ENCODE data around the gene ATP8A2.
"Not testable (repeated sequence)": the region's sequence is repeated elsewhere in the genome, so short reads cannot be mapped to it uniquely, and the experiment has no call there.

The ATP8A2 gene

DNA sequence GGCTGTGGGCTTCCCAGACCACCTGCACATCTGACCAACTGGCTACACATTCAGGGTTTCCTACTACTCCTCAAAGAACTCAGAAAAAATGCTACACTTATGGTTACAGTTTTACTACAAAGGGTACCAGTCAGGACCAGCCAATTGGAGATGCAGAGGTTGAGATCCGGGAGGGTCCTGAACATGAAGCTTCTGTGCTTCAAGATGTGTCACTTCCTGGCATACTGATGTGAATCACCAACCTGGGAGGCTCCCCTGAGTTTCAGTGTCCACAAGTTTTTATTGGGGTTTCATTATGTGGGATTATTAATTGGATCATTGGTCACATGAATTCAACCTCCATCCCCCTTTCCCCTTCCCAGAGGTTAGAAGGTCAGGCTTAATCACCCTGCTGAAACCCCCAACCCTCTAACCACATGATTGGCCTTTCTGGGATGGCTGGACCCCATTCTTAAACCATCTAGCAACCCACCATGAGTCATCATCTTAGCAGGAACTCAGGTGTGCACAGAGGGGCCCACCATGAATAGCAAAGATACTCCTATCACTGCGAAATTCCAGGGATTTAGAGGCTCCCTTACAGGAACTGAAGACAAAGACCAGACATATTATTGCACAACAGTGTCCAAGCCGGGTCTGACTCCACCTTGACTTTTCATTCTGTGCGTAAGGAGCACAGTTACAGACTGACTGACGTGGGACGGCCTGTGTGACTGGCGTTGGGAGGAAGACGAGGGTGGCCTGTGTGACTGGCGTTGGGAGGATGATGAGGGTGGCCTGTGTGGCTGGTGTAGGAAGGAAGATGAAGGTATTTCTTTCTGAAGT, 90.7 kb downstream of the ATP8A2 start:
- no peak for DNase-seq

DNA sequence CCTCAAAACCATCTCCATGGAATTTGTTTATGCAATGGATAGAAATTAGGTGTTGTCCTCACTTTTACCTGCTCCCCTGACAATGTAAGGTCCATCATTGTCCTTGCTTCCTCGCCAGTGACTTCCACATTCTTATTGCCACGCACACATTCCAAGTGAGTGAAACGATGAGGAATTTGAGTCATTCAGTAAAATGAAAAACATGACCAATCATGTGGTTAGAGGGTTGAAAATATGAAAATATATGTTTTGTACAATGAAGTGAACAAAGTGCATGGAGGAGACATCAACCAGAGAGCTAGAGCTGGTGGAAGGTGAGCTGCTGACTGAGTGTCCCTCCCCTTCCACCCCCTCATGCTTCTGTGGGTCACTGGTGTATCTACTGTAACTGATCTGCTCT, 91.7 kb downstream of the ATP8A2 start:
- no peak for DNase-seq

DNA sequence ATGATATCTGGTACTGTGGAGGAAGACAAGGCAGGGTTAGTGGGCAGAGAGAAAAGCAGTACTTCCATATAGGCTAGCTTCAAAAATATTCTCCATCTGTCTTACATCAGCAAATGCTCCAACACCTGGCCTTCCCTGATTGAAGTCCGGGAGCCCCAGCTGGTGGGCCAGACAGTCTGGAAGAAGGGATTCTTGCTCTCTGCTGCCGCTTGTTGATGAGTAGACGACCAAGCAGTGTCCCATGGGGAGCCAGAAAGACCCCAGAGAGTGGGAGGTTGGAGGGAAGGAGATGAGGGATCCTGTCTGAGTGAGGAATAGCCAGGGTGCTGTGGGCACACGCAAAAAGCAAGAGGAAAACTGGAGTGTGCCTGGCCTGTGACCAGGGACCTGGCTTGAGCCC, 95.1 kb downstream of the ATP8A2 start:
- DNase-seq: no peak

DNA sequence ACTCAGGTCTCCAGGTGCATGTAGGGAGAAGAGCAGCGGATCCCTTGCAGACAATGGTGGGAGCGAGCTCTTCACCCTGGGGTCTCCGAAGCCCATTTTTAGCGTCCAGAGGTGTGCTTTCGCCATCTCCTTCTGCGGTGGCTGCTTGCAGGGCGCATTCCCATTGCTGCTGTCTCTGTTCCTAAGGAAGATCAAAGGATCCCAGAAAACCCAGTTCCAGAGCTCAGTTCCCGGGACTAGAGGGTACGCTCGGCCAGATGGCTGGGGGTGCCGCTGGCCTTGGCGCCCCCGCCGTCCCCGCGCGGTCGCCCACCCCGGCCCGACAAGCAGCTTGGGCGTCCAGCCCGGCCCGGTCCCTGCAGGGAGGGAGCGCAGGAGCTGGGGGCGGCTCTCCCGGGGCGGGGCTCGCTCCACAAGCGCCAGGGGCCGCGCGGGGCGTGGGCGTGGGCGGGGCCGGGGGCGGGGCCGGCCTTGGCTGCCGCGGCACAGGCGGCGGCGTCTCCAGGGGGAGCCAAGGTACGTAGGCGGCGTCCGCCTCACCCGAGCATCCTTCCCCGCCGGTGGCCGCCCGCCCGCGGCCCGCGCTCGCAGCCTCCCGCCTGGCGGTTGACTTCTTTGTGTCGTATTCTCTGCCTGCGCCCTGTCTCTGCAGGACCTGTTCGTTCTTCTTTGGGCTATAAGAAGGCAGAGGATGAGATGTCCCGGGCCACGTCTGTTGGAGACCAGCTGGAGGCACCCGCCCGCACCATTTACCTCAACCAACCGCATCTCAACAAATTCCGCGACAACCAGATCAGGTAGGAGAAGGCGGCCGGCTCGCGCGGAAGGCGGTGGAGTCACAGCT, 96.8 kb downstream of the ATP8A2 start:
- DNase-seq: peak; percentile 63

DNA sequence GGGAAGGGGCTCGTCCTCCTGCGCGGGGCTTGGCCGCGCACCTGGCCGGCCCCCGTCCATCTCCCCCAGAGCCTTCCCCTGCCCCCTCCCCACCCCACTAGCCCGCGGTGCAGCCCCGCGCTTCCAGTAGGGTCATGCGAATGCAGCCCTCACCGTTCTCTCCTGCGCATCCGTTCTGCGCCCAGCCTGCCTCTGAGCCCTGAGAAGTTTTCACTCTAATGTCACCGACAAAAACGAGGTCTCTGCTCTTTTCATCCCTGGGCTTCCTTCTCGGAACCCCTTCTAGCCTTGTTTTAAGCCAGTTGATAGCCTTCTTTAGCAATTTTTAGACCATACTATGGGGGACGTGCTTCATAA, 97.4 kb downstream of the ATP8A2 start:
- DNase-seq: no peak

DNA sequence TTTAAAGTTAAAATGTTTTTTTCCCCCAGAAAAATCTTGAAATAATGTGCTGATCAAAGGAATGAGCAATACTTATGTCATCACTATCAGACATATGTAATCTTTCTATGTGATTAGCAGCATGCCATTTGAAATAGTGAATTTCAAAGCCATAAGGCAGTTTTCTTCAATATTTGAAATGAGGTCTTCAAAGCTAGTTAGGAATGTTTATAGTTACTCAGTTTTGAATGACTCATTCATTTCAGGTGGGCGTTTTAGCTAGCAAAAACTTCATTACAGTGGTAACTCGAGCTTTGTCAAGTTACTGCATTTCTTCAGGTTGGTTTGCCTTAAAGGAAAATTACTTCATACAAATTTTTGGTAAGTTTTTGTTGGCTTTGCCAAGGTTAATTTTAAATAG, 102.1 kb downstream of the ATP8A2 start:
- DNase-seq: no peak

DNA sequence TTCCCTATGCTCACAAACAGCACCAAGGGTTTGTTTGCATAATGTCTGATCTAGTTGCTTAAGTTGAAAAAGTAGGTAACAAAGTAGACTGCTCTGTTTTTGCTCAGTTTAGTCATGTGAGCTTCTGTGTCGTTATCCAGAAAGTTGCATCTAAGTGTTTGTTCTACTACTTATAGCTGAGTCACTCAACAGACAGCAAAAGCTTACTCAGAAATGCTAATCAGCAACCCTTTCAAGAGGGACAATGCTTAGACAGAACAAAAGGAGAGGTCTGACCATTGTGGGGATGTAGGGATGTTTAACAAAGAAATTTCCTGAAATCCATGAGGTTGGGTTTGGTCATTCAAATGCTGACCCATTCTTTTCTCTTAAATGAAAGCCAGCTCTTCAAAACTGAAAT, 106.4 kb downstream of the ATP8A2 start:
- DNase-seq: no peak

DNA sequence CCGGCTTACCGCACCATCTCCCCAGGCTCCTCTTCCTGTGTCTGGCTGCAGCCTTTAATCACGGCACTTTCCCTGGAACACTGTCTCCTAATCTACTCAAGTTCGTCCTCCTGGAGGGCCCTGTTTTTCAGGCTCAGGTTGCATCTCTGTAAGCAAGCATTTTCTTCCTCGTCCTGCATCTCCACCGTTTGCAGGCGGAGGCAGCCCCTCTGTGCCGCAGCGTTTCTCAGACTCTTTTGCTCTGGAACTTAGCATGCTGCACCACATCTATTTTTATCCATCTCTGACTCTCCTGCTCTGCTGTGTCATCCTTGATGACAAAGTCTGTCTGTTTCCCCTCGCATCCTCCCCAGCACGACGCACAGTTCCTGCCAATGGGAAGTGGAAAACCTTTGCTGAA, 117.5 kb downstream of the ATP8A2 start:
- no peak for DNase-seq

DNA sequence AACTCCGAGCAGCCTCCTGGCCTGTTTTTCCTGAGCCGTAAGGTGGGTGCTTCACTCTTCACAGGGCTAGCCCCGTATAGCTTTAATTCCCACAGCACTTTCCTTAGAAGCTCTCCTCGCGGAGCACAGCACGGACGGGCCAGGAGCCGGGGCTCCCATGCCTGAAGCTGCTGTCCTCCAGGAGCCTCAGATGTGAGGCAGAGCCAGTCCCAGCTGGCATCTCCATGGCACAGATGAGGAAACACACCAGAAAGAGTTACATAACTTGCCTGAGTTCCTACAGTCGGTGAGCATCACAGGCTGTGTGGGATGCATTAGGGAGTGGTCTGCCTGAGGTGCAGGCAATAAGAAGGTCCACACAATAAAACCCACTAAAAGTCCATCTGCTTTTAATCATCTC, 118.5 kb downstream of the ATP8A2 start:
- no peak for DNase-seq

DNA sequence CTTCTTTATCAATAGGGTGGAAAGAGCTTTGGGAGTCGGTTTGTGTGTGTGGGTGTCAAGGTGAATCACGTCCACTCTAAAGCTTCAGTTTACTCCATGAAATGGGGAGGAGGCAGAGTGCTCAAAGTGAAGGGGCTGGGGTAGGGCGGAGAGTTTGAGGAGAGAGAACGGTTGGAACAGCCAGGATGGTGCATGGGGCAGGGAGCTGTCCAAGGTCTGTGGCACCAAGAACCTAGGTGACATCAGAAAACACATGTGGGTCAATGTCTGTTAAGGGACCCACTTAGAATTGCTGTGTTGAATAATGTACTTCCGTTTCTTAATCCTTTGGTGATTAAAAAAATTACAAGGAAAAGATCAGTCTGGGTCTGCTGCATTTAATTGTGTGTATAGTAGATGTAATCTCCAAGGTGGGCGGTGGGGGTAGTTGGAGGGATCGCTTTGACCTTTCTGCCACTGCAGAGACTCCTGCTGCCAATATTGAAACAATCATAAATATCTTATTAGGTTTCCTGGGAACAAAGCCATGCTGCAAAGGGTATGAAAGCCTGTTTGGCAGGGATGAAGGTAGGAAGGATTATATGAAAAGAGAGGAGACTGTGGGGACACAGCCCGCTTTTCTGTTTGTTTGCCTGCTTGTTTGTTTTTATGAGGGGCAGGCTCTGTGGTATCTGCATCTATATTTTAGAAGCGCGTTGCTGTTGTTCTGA, 122.3 kb downstream of the ATP8A2 start:
- DNase-seq: no peak

DNA sequence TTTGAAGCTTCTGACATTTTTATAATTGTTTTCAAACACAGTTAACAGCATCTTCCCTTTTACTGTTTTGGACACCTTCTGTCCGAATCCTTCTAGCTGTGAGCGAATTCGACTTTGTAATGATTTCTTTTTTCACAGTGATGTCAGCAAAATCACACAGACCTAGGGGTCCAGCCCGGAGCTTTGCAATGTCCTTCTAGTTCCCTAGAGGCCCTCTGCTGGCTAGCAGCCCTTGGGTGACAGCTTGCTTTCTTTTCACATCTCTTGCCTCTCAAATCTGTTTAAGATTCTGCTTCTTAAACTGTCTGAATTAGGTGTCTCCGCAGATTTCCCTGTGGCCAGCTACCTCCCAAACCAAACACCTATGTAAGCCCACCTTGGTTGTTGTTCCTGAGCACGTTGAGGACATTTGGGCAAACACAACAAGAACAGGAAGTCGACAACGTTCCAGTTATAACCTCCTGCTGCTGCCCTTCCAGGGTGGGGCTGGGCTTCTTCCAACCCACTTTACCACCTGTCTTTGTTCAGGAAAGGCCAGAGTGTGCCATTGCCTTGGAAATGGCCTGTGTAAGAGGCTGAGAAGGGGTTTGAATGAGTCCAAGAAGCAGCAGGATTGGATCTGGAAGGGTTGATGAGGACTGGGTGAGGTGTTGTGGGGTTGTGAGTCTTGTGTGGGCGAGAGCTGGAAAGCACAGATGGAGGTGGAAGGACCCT, 123.1 kb downstream of the ATP8A2 start:
- no peak for DNase-seq

DNA sequence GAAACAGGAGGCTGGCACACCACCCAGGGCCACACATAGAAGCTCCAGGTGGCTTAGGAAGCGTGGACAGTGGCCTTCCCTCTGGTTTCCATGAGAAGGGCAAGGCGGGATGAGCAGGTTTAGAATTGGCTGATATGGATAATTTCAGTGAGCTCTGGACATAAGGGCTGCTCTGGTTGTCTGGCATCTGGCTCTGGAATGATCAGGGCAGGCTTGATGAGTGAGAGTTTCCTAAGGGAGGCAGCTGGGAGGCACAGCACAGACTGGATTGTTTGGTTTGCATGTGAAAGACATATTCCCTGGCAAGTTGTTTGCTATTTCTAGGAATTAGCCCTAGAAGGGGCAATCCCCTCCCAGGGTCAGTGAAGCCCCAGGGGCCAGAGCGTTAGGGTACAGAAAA, 129.5 kb downstream of the ATP8A2 start:
- DNase-seq: no peak

DNA sequence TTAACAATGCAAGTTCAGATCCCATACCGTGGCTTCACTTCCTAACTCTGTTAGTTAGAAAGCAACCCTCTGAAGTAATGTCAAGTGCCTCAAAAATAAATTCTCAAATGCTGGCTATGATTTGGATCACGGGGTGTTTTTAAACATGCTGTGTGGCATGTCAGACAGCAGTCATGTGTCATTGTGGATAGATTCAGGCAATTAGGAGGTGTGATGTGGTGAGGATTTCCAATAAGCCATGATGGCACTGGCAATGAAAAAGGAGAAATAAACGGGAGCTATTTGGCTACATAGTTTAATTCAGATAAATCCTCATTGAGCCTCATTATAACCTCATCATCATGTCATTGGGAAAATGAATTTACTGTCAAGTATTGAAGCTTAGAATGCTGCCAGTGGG, 130.3 kb downstream of the ATP8A2 start:
- DNase-seq: no peak

DNA sequence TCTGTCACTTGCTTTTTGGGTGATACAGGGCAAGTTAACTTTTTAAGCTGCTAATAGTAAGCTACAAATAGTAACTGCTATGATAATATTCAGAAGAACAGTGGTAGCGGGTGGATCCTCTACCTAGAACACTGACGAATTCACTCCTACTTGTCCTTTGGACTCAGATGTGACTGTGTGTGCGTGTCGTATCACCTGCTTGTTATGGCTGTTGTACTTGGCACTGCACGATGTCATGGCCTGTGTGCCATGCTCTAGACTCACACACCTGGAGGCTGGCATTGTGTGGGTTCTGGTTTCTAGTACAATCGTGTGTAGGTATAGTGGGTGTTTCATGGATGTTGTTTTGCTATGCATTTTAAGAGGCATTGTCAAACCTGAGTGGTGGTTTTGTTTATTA, 130.8 kb downstream of the ATP8A2 start:
- no peak for DNase-seq

DNA sequence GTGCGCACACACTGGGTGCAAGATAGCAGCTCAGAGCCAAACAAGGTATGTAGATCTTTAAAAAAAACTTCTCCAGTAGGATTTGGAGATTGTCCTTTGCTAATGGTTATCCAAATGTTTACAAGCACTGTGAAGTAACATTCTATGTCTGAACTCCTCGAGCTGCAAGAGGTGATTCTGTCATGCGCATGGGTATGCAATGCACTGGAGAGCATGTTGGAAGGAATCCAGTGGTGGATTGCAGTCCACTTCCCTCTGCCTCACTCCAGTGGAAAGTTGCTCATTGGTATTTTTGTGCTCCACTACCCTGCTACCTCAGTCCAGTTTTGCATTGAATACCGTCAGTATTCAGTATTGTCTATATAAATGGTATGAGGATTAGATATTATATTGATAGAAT, 132.1 kb downstream of the ATP8A2 start:
- no peak for DNase-seq

DNA sequence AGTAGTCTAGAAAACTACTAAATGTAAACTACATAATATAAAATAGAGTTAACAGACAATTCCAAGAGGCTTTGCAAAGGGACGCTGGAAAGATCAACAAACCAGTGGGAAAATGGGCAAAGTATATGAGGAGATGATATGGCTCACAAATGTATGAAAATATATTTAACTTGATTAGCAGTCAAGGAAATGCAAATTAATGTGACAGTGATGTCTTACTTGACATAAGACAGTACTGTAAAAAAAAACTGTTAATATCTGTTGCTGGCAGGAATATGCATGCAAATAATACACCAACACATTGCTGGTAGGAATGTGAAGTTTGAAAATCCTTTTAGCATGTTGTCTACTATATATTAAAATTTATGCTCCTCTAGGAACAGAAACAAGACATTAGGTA, 136.1 kb downstream of the ATP8A2 start:
- DNase-seq: no peak

DNA sequence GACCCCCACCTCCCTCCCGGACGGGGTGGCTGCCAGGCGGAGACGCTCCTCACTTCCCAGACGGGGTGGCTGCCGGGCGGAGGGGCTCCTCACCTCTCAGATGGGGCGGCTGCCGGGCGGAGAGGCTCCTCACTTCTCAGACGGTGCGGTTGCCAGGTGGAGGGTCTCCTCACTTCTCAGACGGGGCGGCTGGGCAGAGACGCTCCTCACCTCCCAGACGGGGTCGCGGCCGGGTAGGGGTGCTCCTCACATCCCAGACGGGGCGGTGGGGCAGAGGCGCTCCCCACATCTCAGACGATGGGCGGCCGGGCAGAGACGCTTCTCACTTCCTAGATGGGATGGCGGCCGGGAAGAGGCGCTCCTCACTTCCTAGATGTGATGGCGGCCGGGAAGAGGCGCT, 141.3 kb downstream of the ATP8A2 start:
- not testable (repeated sequence) for DNase-seq

DNA sequence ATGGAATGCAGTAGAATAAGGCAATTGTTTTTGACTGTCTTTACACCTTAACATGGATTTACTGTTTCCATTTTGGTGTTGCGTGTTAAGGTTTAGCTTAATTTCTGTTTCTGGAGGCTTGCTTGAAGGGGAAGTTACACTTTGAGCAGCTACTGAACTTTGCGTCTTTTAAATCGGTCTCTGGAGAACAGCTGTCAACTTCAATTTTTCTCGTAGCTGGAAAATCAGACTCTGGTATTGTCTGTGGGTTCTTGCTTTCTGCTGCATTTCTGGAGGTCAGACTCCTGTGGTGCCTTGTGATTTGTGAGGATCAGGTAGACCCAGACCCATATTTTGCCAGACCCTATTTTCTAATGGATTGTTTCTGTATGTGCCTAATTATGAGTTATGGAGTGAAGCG, 146.7 kb downstream of the ATP8A2 start:
- DNase-seq: no peak

DNA sequence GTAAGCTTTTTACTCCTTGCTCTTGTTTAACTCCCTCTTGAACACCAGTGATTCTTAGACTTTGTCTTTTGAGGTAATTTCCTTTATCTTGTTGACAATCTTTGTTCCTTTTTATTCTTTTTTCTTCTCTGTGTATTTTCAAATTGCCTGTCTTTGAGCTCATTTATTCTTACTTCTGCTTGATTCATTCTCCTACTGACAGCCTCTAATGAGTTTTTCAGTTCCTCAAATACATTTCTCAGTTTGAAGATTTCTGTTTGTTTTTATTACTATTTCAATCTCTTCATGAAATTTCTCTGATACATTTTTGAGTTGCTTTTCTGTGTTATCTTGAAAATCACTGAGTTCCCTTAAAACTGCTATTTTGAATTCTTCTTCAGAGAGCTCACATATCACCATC, 154.1 kb downstream of the ATP8A2 start:
- DNase-seq: no peak

DNA sequence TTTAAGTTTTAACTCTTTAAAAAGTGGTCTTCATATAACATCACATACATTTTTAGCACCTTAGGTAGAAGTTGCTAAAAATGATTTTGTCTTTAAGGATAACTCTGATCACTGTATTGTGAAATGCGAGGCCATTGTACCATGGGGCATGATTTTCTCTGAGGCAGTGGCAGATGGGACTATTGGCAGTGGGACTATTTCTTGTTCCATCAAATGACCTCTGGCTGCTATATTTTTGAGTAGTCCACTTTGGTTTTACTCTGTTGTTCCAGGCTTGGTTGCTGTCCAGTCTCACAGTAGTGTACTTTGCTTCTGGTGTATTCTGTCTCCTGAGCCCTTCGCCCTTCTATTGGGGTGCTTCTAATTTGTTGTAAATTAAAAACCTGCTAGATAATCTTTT, 156.5 kb downstream of the ATP8A2 start:
- DNase-seq: no peak

DNA sequence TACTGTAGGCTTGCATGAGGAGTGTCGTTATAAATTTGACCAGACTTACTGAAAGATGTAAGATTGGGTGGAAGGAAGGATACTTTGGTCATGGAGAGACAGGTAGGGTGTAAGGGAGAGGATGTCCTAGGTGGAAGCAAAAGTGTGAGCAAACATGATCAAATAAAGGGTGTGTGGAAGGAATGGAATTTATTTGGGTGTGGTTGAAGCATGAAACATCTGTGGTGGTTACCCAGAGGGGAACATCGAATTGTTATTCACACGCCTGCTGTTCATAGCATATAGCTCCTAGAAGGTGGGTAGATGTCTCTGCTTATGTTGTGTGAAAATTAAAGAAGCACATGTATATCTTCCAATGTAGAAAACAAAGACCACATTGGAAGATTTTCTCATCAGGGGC, 157.7 kb downstream of the ATP8A2 start:
- DNase-seq: no peak

DNA sequence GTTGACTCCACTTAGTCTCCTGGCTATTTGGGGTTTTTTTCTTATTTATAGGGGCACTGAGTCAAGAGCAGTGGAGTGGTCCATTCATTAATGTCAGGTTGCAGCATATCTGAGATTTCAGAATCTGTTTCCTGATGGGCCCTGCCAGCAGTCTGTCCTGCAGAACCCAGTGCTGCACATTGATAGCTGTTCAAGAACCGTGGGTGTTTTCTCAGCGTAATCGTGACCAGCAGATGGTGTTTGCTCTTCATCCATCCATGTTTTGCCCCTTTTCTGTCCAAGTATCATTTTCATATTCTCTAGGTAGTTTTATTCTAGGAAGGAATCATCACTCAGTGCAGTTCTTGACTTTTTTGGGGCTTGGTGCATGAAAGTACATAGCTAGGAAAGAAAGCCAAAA, 166.5 kb downstream of the ATP8A2 start:
- no peak for DNase-seq
